AG04450 (cell line): ENCODE results near the gene ARHGAP15. TPM values are rescaled to one million over a fixed set of nuclear protein-coding genes. Genes with fewer than 3 reads are reported as not detected.

Experiments
- CTCF ChIA-PET: fragments of 300-600, 350-600 bp; formaldehyde crosslinking; extraction: SDS; loops from one replicate; lab custom pipeline; 2022; ENCODE audit warnings: antibody characterized with exemption, inconsistent platforms; lab: Charles Lee
- POLR2A ChIA-PET: fragments of 350-600 bp; formaldehyde crosslinking; extraction: SDS; loops from one replicate; lab custom pipeline; 2021; ENCODE audit warnings: antibody characterized with exemption, inconsistent platforms; lab: Yijun Ruan, JAX
- DNase-seq: peaks from one replicate; pipeline ENCODE4 v3.0.0-alpha.2; 2011; ENCODE audit warnings: low read depth, low spot score
- H3K27ac ChIP-seq: one replicate; pipeline ENCODE4 v1.5.1; 2012; ENCODE audit warnings: low read depth, low read length, control low read depth
- H3K27me3 ChIP-seq: one replicate; pipeline ENCODE4 v1.6.0; 2012; ENCODE audit warnings: low read length; ENCODE audit not compliant: control insufficient read depth, insufficient read depth
- H3K4me3 ChIP-seq: 2 replicates; pipeline ENCODE4 v1.5.1; 2011; ENCODE audit warnings: mild to moderate bottlenecking, low read depth, low read length, control low read depth
- H3K9me3 ChIP-seq: 2 replicates; pipeline ENCODE4 v1.5.1; 2012; ENCODE audit warnings: low read length; ENCODE audit not compliant: control insufficient read depth, insufficient read depth
- CTCF ChIP-seq: IDR thresholded peaks from 2 replicates; pipeline ENCODE4 v1.5.1; 2011; ENCODE audit warnings: low read depth, low read length, control low read depth, inconsistent platforms
- polyA plus RNA-seq: library from polyadenylated mRNA; depleted of rRNA; stranded (reverse); fragments of >200 nt; gene quantifications from 2 replicates; pipeline ENCODE4 v1.2.3, GENCODE V29; 2011

ARHGAP15 gene
- polyA plus RNA-seq, 1 experiment = not detected

- no peaks in the 10 kb centered on the region for H3K9me3 ChIP-seq
- no peak for TF ChIP-seq CTCF
- H3K27me3 ChIP-seq = no peaks in the 10 kb centered on the region
- CTCF ChIA-PET = no interaction called here
- POLR2A ChIA-PET = no interaction called here
- no peak overlapping the region for H3K4me3 ChIP-seq
- H3K27ac ChIP-seq = no peak overlapping the region
- no peak for DNase-seq
Observed at GRCh38 chr2:143347901-143348414, 218.7 kb downstream of the ARHGAP15 start.

DNA sequence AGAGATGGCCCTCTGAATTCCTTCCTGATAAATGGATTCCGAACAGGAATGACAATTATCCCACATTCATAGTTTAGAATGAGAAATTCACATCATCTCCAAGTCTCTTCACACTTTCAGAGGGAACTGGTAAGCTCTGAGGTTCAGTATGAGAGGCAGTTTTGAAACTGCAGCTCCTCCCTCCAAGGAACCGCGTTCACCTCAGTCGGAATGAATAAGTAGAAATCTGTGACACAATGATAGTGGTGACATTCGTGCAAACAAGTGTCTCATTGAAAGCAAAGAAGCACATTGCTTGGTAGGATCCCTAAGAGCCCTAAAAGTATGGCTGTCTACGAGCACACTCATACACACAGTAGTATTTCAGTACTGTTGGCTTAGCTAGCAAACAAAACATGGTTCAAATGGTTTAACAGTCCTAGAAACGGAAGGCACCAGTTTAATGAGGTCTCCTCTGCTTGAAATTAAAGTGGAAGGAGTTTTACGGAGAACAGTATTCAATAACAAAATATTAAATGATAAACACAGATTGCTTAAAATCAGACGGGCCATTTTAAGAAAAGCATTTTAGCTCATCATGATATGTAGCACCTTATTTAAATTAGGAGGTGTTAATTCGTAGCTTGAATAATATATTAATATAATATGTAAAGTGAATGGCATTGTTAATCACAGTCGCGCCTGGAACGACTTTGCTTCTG is 225.0 kb downstream of the ARHGAP15 start:
- Histone ChIP-seq H3K9me3 (no peaks in the 10 kb centered on the region), H3K27ac (no peak overlapping the region), H3K4me3 (no peak overlapping the region), H3K27me3 (no peaks in the 10 kb centered on the region)
- no peak for TF ChIP-seq CTCF
- no peak for DNase-seq
- ChIA-PET POLR2A (no interaction called here), CTCF (interaction anchor here (1.8 kb wide), 1 partner anchor 95 kb away, joined by 4 read pairs; no protein-coding TSS in a partner anchor)

GRCh38 chr2:143355870-143356269 is 226.7 kb downstream of the ARHGAP15 start:
- POLR2A ChIA-PET = no interaction called here
- CTCF ChIA-PET = interaction anchor here (1.4 kb wide), 1 partner anchor 71 kb away, joined by 3 read pairs; no protein-coding TSS in a partner anchor
- TF ChIP-seq CTCF = no peak
- DNase-seq = no peak
- no peak overlapping the region for H3K4me3 ChIP-seq
- H3K27ac ChIP-seq = no peak overlapping the region
- no peaks in the 10 kb centered on the region for H3K9me3 ChIP-seq
- H3K27me3 ChIP-seq = no peaks in the 10 kb centered on the region

- no peak for TF ChIP-seq CTCF
- ChIA-PET POLR2A (no interaction called here), CTCF (interaction anchor here (1.4 kb wide), 1 partner anchor 72 kb away, joined by 3 read pairs; no protein-coding TSS in a partner anchor)
- Histone ChIP-seq H3K27me3 (no peaks in the 10 kb centered on the region), H3K27ac (no peak overlapping the region), H3K9me3 (no peaks in the 10 kb centered on the region), H3K4me3 (no peak overlapping the region)
- no peak for DNase-seq
Observed at GRCh38 chr2:143356336-143356735, 227.1 kb downstream of the ARHGAP15 start.

- POLR2A ChIA-PET = no interaction called here
- no peak for TF ChIP-seq CTCF
- Histone ChIP-seq H3K4me3 (no peak overlapping the region), H3K9me3 (no peaks in the 10 kb centered on the region), H3K27me3 (no peaks in the 10 kb centered on the region), H3K27ac (no peak overlapping the region)
- CTCF ChIA-PET = no interaction called here
- no peak for DNase-seq
Observed at GRCh38 chr2:143356736-143357446, 227.7 kb downstream of the ARHGAP15 start.
